Measurements from ENCODE around the gene PNPLA5.

The PNPLA5 gene

GRCh38 chr22:43883012-43883661, 8.7 kb downstream of the PNPLA5 start:
- DNase-seq (ENCODE audit: extremely low read depth, low read depth): peak; percentile 51
- H3K4me3 ChIP-seq (replicated peaks; ENCODE audit: low read depth, low read length): no peak overlapping the region
- TF ChIP-seq CTCF (IDR thresholded peaks at IDR 0.05; ENCODE audit: low read depth, low read length, missing control alignments): peak; percentile 83

- no peak for DNase-seq (ENCODE audit: extremely low read depth, low read depth)
- no peak for TF ChIP-seq CTCF (IDR thresholded peaks at IDR 0.05; ENCODE audit: low read depth, low read length, missing control alignments)
- H3K4me3 ChIP-seq (replicated peaks; ENCODE audit: low read depth, low read length): no peak overlapping the region
Measured at GRCh38 chr22:43882122-43882767, 9.6 kb downstream of the PNPLA5 start.

- H3K4me3 ChIP-seq (replicated peaks; ENCODE audit: low read depth, low read length): no peak overlapping the region
- no peak for DNase-seq (ENCODE audit: extremely low read depth, low read depth)
- TF ChIP-seq CTCF (IDR thresholded peaks at IDR 0.05; ENCODE audit: low read depth, low read length, missing control alignments): no peak
Measured at GRCh38 chr22:43881091-43882061, 10.4 kb downstream of the PNPLA5 start.

GRCh38 chr22:43880541-43880991, 11.2 kb downstream of the PNPLA5 start:
- no peak overlapping the region for H3K4me3 ChIP-seq (replicated peaks; ENCODE audit: low read depth, low read length)
- no peak for TF ChIP-seq CTCF (IDR thresholded peaks at IDR 0.05; ENCODE audit: low read depth, low read length, missing control alignments)
- DNase-seq (ENCODE audit: extremely low read depth, low read depth): no peak

- no peak for TF ChIP-seq CTCF (IDR thresholded peaks at IDR 0.05; ENCODE audit: low read depth, low read length, missing control alignments)
- DNase-seq (ENCODE audit: extremely low read depth, low read depth): no peak
- no peak overlapping the region for H3K4me3 ChIP-seq (replicated peaks; ENCODE audit: low read depth, low read length)
Measured at GRCh38 chr22:43879901-43880540, 11.8 kb downstream of the PNPLA5 start.

GRCh38 chr22:43878831-43879550, 12.8 kb downstream of the PNPLA5 start:
- DNase-seq (ENCODE audit: extremely low read depth, low read depth): no peak
- no peak for TF ChIP-seq CTCF (IDR thresholded peaks at IDR 0.05; ENCODE audit: low read depth, low read length, missing control alignments)
- no peak overlapping the region for H3K4me3 ChIP-seq (replicated peaks; ENCODE audit: low read depth, low read length)
